Kidney epithelial cell (primary cell): Measurements from ENCODE around the gene TRAPPC1. TPM values are rescaled to one million over a fixed set of nuclear protein-coding genes. Genes with fewer than 3 reads are reported as not detected.

Experiments used
- DNase-seq: peaks from one replicate; pipeline ENCODE4 v3.0.0-alpha.2; 2010; ENCODE audit warnings: low read depth
- H3K27me3 ChIP-seq: 2 replicates; pipeline ENCODE4 v1.6.0; 2011; ENCODE audit warnings: low read length; ENCODE audit not compliant: control insufficient read depth, insufficient read depth
- H3K36me3 ChIP-seq: 2 replicates; pipeline ENCODE4 v1.5.1; 2011; ENCODE audit warnings: low read length; ENCODE audit not compliant: control insufficient read depth, insufficient read depth
- H3K4me3 ChIP-seq: 2 replicates; pipeline ENCODE4 v1.5.1; 2011; ENCODE audit warnings: low read depth, mild to moderate bottlenecking, control low read depth, low read length
- total RNA-seq: library from RNA; depleted of rRNA; stranded (reverse); fragments of >200 nt; gene quantifications from 2 replicates; pipeline ENCODE4 v1.2.3, GENCODE V29; 2015
- TF ChIP-seq, protein P1 (sequence below): IDR thresholded peaks from 2 replicates; pipeline ENCODE4 v1.5.1; 2011; ENCODE audit warnings: mild to moderate bottlenecking, moderate library complexity, low read length, control low read depth, inconsistent platforms; ENCODE audit not compliant: insufficient read depth, poor library complexity, severe bottlenecking

The TRAPPC1 gene
- total RNA-seq, 1 donor from 2014 or later: 51.6 TPM

GRCh38 chr17:7894866-7895265, 36.9 kb downstream of the TRAPPC1 start:
- no peak for DNase-seq
- Histone ChIP-seq H3K4me3 (no peak overlapping the region), H3K27me3 (no peaks in the 10 kb centered on the region), H3K36me3 (peaks cover 10% of the 10 kb centered on the region)
- TF ChIP-seq, protein P1, sequence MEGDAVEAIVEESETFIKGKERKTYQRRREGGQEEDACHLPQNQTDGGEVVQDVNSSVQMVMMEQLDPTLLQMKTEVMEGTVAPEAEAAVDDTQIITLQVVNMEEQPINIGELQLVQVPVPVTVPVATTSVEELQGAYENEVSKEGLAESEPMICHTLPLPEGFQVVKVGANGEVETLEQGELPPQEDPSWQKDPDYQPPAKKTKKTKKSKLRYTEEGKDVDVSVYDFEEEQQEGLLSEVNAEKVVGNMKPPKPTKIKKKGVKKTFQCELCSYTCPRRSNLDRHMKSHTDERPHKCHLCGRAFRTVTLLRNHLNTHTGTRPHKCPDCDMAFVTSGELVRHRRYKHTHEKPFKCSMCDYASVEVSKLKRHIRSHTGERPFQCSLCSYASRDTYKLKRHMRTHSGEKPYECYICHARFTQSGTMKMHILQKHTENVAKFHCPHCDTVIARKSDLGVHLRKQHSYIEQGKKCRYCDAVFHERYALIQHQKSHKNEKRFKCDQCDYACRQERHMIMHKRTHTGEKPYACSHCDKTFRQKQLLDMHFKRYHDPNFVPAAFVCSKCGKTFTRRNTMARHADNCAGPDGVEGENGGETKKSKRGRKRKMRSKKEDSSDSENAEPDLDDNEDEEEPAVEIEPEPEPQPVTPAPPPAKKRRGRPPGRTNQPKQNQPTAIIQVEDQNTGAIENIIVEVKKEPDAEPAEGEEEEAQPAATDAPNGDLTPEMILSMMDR: no peak

DNA sequence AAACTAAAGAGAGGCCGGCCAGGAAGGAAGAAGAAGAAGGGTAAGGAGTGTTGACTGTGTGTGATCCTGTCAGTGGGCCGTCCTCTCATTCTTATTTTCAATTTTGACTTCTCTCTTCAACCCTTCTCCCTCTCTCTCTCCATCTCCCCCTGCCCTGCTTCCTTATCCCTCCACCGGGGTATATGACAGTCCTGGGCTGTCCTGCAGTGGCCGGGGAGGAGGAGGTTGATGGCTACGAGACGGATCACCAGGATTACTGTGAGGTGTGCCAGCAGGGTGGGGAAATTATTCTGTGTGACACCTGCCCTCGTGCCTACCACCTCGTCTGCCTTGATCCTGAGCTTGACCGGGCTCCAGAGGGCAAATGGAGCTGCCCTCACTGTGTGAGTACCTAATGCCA, 37.5 kb downstream of the TRAPPC1 start:
- TF ChIP-seq, protein P1: no peak
- DNase-seq: no peak

DNA sequence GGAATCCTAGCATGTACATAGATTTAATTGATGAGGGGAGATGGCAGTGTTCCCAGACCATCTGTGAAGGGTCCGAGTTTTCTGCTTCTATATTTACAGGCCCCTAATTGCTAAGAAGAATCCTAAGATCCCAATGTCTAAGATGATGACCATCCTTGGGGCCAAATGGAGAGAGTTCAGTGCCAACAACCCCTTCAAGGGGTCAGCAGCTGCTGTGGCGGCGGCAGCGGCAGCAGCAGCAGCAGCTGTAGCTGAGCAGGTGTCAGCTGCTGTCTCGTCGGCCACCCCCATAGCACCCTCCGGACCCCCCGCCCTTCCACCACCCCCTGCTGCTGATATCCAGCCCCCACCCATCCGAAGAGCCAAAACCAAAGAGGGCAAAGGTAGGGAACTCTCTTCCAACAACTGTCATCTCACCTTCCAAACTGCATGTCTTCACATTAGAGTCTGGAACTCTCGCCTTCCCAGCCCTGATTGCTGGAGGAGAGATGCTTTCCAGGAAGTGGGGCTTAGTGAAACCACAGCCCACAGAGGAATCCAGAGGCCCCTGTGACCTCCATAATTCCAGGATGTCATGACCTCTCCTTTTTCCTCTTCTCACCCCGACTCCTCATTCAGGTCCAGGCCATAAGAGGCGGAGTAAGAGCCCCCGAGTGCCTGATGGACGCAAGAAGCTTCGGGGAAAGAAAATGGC, 38.4 kb downstream of the TRAPPC1 start:
- Histone ChIP-seq H3K36me3 (peaks cover 10% of the 10 kb centered on the region), H3K27me3 (no peaks in the 10 kb centered on the region), H3K4me3 (no peak overlapping the region)
- TF ChIP-seq, protein P1: no peak
- no peak for DNase-seq

More for the DNA sequence above, 37.5 kb downstream of the TRAPPC1 start:
- no peaks in the 10 kb centered on the region for H3K27me3 ChIP-seq
- no peak overlapping the region for H3K4me3 ChIP-seq
- H3K36me3 ChIP-seq: peaks cover 10% of the 10 kb centered on the region

DNA sequence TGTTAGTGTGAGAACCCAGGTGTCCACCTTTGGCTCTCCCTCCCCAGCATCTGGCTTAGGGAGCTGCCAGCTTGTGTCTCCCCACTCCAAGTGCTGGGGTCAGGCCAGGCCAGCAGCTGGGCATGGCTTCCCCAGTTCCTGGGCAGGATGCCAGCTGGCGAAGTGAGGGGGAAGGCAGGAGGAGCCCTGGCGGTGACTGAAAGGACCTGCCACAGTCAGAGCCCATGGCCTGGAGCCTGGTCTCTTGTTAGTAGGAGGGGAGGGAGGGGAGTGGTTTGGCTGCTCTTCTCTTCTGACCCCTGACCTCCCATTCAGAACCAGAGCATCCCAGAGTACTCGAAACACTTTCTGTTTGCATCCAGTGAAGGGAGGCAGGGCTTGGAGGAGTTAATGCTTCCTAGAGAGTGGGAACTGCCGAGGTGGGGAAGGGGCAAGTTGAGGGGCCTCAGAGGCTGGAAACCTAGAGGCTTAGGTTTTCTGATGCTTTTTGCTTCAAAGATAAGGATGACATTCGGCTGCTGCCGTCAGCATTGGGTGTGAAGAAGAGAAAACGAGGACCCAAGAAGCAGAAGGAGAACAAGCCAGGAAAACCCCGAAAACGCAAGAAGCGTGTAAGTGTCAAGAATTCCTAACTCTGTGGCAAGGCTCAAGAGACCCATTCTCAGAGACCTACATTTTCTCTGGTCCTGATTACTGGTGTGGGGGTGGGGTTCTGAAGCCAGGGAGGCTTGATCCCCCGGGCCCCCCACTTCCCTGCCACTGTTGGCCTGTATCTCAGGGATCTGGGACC, 42.4 kb downstream of the TRAPPC1 start:
- H3K27me3 ChIP-seq: no peaks in the 10 kb centered on the region
- TF ChIP-seq, protein P1: peak; percentile 46

DNA sequence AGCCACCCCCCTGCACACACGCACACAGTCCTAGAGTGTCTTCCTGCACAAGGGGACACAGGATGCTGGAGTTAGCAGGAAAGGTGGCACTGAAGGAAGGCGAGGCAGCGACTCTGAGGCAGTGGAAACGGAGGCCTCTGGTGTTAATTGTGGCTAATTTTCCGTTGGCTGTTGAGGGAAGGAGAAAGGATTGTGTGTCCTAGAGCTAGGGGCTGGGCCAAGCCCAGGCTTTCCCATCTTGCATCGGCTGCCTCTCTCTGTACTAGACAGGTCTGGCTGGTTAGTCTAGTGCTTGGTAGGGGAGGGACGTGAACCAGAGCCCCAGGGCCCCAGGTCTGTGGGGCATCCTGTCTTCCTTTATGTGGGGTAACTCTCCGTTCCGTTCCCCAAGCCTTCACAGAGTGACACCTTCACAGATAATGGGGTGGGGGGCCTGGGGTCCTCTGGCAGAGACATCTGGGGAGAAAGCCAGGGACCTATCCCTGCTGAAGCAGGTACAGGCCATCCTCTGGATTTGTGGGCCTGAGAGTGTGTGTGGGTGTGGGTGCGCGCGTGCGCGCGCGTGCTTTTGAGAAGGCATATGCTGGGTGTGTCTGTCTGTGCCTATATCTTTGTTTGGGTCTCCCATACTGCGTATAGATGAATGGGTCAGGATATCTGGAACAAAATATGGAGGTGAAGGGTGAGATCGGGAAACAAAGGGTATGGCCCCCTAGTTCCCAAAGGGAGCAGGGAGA, 43.4 kb downstream of the TRAPPC1 start, which contains the start of gene CHD3:
Gene CHD3, plus strand, starts transcription at position 606 of the 737 bp plus-strand sequence. CDS start 212 bp downstream, outside the sequence.
- Histone ChIP-seq H3K4me3 (peak within 1 kb of the TSS; percentile 36), H3K36me3 (peaks cover 6% of the 10 kb centered on the region), H3K27me3 (no peaks in the 10 kb centered on the region)
- no peak for DNase-seq
- TF ChIP-seq, protein P1: no peak

More for the DNA sequence above, 42.4 kb downstream of the TRAPPC1 start:
- H3K4me3 ChIP-seq: no peak overlapping the region
- peaks cover 9% of the 10 kb centered on the region for H3K36me3 ChIP-seq
- DNase-seq: peak; percentile 67
